Measurements from ENCODE around the gene DEFB125. TPM values are rescaled to one million over a fixed set of nuclear protein-coding genes. Genes with fewer than 3 reads are reported as not detected.

DEFB125 gene
- total RNA-seq, 1 experiment from 2014 or later, result not detected

DNA sequence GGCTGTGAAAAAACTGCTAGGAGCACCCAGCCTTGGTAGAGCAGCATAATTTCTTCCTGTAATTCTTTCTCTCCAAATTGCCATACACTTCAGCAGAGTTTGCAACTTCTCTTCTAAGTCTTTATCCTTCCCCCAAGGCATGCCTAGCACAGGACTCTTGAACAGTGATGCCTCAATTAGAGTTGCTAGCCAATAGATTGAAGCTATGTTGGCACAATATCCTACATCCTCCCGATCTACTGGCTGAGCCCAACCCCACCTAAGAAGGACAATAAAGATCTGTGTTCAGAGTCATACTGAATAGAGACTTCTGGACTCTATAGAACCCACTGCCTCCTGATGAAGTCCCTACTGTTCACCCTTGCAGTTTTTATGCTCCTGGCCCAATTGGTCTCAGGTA, 54.8 kb downstream of the DEFB125 start, which contains the start of gene DEFB126:
DEFB126 (plus strand) TSS at position 301 of the 400 bp plus-strand sequence; CDS start at position 340, 39 bp downstream.
- Histone ChIP-seq H3K27ac (ENCODE audit: low read depth, low read length) (no peak within 1 kb of the TSS), H3K27me3 (ENCODE audit: insufficient read depth, low read length) (peaks cover 44% of the 10 kb centered on the region), H3K36me3 (ENCODE audit: control insufficient read depth in 1 of 2, insufficient read depth in 2 of 2, low read length in 2 of 2) (no peaks in the 10 kb centered on the region), H3K4me3 (replicated peaks in 1 of 2; ENCODE audit: low read depth in 1 of 2, low read length in 2 of 2) (no peak within 1 kb of the TSS), H3K9me3 (ENCODE audit: control insufficient read depth in 1 of 2, insufficient read depth in 1 of 2, low read depth in 1 of 2, low read length in 2 of 2) (no peaks in the 10 kb centered on the region), H3K9me2 (ENCODE audit: insufficient read depth) (no peaks in the 10 kb centered on the region), H2AFZ (ENCODE audit: low read depth, low read length, poor library complexity, severe bottlenecking) (no peak within 1 kb of the TSS), H4K20me1 (ENCODE audit: insufficient read depth) (no peaks in the 10 kb centered on the region), H3K4me1 (ENCODE audit: control insufficient read depth in 1 of 2, insufficient read depth in 2 of 2, low read length in 2 of 2) (no peaks in the 10 kb centered on the region), H3K4me2 (ENCODE audit: low read length) (no peak within 1 kb of the TSS), H3K9ac (ENCODE audit: low read length) (no peak within 1 kb of the TSS), H3K79me2 (ENCODE audit: insufficient read depth, low read length) (no peaks in the 10 kb centered on the region)
- TF ChIP-seq SIN3A (IDR thresholded peaks at IDR 0.05; ENCODE audit: low read depth) (no peak), SRF (IDR thresholded peaks at IDR 0.05; ENCODE audit: low read depth) (no peak), ZNF274 (IDR thresholded peaks at IDR 0.05; ENCODE audit: low read depth, low read length) (no peak), JUND (IDR thresholded peaks at IDR 0.05) (no peak), RAD21 (IDR thresholded peaks at IDR 0.05; ENCODE audit: low read depth) (no peak), FOSL1 (IDR thresholded peaks at IDR 0.05; ENCODE audit: low read depth) (no peak), YY1 (IDR thresholded peaks at IDR 0.05; ENCODE audit: extremely low read depth, insufficient replicate concordance, low read depth, low read length) (no peak), CBX3 (IDR thresholded peaks at IDR 0.05; ENCODE audit: low read depth) (no peak), ZFX (IDR thresholded peaks at IDR 0.05) (no peak), POLR2A (IDR thresholded peaks at IDR 0.05; ENCODE audit: borderline replicate concordance, extremely low read depth, insufficient read depth, insufficient read length) (no peak), EZH2 (IDR thresholded peaks at IDR 0.05) (no peak), SP1 (IDR thresholded peaks at IDR 0.05; ENCODE audit: low read depth) (no peak), POLR2AphosphoS5 (IDR thresholded peaks at IDR 0.05; ENCODE audit: low read depth, low read length) (no peak), ELF1 (IDR thresholded peaks at IDR 0.05; ENCODE audit: borderline replicate concordance, low read depth) (no peak), TCF7L2 (IDR thresholded peaks at IDR 0.05; ENCODE audit: borderline replicate concordance, extremely low read depth, insufficient read depth, insufficient read length) (no peak), CEBPB (IDR thresholded peaks at IDR 0.05; ENCODE audit: low read depth) (no peak)
- TF ChIP-seq, protein P1, sequence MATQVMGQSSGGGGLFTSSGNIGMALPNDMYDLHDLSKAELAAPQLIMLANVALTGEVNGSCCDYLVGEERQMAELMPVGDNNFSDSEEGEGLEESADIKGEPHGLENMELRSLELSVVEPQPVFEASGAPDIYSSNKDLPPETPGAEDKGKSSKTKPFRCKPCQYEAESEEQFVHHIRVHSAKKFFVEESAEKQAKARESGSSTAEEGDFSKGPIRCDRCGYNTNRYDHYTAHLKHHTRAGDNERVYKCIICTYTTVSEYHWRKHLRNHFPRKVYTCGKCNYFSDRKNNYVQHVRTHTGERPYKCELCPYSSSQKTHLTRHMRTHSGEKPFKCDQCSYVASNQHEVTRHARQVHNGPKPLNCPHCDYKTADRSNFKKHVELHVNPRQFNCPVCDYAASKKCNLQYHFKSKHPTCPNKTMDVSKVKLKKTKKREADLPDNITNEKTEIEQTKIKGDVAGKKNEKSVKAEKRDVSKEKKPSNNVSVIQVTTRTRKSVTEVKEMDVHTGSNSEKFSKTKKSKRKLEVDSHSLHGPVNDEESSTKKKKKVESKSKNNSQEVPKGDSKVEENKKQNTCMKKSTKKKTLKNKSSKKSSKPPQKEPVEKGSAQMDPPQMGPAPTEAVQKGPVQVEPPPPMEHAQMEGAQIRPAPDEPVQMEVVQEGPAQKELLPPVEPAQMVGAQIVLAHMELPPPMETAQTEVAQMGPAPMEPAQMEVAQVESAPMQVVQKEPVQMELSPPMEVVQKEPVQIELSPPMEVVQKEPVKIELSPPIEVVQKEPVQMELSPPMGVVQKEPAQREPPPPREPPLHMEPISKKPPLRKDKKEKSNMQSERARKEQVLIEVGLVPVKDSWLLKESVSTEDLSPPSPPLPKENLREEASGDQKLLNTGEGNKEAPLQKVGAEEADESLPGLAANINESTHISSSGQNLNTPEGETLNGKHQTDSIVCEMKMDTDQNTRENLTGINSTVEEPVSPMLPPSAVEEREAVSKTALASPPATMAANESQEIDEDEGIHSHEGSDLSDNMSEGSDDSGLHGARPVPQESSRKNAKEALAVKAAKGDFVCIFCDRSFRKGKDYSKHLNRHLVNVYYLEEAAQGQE (IDR thresholded peaks at IDR 0.05; ENCODE audit: low read depth), result no peak
- TF ChIP-seq, protein P2, sequence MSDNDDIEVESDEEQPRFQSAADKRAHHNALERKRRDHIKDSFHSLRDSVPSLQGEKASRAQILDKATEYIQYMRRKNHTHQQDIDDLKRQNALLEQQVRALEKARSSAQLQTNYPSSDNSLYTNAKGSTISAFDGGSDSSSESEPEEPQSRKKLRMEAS (IDR thresholded peaks at IDR 0.05), result no peak
- TF ChIP-seq, protein P3, sequence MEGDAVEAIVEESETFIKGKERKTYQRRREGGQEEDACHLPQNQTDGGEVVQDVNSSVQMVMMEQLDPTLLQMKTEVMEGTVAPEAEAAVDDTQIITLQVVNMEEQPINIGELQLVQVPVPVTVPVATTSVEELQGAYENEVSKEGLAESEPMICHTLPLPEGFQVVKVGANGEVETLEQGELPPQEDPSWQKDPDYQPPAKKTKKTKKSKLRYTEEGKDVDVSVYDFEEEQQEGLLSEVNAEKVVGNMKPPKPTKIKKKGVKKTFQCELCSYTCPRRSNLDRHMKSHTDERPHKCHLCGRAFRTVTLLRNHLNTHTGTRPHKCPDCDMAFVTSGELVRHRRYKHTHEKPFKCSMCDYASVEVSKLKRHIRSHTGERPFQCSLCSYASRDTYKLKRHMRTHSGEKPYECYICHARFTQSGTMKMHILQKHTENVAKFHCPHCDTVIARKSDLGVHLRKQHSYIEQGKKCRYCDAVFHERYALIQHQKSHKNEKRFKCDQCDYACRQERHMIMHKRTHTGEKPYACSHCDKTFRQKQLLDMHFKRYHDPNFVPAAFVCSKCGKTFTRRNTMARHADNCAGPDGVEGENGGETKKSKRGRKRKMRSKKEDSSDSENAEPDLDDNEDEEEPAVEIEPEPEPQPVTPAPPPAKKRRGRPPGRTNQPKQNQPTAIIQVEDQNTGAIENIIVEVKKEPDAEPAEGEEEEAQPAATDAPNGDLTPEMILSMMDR (IDR thresholded peaks at IDR 0.05 in 2 of 3, conservative IDR thresholded peaks at IDR 0.05 in 1 of 3; ENCODE audit: borderline replicate concordance in 1 of 3, insufficient read depth in 1 of 3, low read depth in 2 of 3, low read length in 2 of 3), result no peak
- TF ChIP-seq, protein P4, sequence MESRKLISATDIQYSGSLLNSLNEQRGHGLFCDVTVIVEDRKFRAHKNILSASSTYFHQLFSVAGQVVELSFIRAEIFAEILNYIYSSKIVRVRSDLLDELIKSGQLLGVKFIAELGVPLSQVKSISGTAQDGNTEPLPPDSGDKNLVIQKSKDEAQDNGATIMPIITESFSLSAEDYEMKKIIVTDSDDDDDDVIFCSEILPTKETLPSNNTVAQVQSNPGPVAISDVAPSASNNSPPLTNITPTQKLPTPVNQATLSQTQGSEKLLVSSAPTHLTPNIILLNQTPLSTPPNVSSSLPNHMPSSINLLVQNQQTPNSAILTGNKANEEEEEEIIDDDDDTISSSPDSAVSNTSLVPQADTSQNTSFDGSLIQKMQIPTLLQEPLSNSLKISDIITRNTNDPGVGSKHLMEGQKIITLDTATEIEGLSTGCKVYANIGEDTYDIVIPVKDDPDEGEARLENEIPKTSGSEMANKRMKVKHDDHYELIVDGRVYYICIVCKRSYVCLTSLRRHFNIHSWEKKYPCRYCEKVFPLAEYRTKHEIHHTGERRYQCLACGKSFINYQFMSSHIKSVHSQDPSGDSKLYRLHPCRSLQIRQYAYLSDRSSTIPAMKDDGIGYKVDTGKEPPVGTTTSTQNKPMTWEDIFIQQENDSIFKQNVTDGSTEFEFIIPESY (IDR thresholded peaks at IDR 0.05; ENCODE audit: extremely low read depth, insufficient replicate concordance, low read length), result no peak
- ChIA-PET CTCF (no interaction called here), RAD21 (ENCODE audit: low non-redundant PET in 1 of 2, low total read pairs in 2 of 2, uncharacterized antibody in 2 of 2, unreplicated experiment in 2 of 2) (no interaction called here), POLR2A (no interaction called here)
- intact Hi-C loops (cut with micrococcal nuclease), result no loop called here
- DNase-seq (ENCODE audit: low read depth, low spot score) (no peak), ATAC-seq (no peak)
- BruUV-seq (replicated peaks), result no TSS peak

Data from HCT116 (cell line).